ENCODE results near the gene ALDH7A1.
"Not testable (repeated sequence)": the region's sequence is repeated elsewhere in the genome, so short reads cannot be mapped to it uniquely, and the experiment has no call there.

The ALDH7A1 gene

DNA sequence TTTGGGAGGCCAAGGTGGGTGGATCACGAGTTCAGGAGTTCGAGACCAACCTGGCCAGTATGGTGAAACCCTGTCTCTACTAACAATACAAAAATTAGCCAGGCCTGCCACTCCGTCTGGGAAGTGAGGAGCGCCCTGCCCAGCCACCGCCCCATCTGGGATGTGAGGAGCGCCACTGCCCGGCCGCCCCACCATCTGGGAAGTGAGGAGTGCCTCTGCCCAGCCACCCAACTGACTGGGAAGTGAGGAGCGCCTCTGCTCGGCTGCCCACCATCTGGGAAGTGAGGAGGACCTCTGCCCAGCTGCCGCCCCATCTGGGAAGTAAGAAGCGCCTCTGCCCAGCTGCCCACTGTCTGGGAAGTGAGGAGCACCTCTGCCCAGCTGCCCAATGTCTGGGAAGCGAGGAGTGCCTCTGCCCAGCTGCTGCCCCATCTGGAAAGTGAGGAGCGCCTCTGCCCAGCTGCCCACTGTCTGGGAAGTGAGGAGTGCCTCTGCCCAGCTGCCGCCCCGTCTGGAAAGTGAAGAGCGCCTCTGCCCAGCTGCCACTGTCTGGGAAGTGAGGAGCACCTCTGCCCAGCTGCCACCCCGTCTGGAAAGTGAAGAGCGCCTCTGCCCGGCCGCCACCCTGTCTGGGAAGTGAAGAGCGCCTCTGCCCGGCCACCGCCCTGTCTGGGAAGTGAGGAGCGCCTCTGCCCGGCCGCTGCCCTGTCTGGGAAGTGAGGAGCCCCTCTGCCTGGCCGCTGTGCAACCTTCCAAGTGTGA lies 5.3 kb downstream of the ALDH7A1 start:
- H3K4me2 ChIP-seq (ENCODE audit: low read length) = no peak overlapping the region
- H3K9me3 ChIP-seq (replicated peaks; ENCODE audit: low read length) = no peaks in the 10 kb centered on the region
- no peak overlapping the region for H3K4me3 ChIP-seq (ENCODE audit: low read length)
- no peak overlapping the region for H3K9ac ChIP-seq (ENCODE audit: low read depth, low read length)
- H3K27me3 ChIP-seq (ENCODE audit: control insufficient read depth, insufficient read depth, low read length) = no peaks in the 10 kb centered on the region
- H3K36me3 ChIP-seq (ENCODE audit: insufficient read depth, low read length) = peaks cover 7% of the 10 kb centered on the region
- H3K4me1 ChIP-seq (ENCODE audit: control insufficient read depth, insufficient read depth, low read length) = peaks cover 12% of the 10 kb centered on the region

GRCh38 chr5:126587551-126588390 lies 7.2 kb downstream of the ALDH7A1 start:
- no peaks in the 10 kb centered on the region for H3K9me3 ChIP-seq (replicated peaks; ENCODE audit: low read length)
- no peak overlapping the region for H3K4me2 ChIP-seq (ENCODE audit: low read length)
- H3K36me3 ChIP-seq (ENCODE audit: insufficient read depth, low read length) = peaks cover 13% of the 10 kb centered on the region
- H3K4me3 ChIP-seq (ENCODE audit: low read length) = no peak overlapping the region
- H3K9ac ChIP-seq (ENCODE audit: low read depth, low read length) = no peak overlapping the region
- no peaks in the 10 kb centered on the region for H3K27me3 ChIP-seq (ENCODE audit: control insufficient read depth, insufficient read depth, low read length)
- H3K4me1 ChIP-seq (ENCODE audit: control insufficient read depth, insufficient read depth, low read length) = no peaks in the 10 kb centered on the region

GRCh38 chr5:126583761-126584160 lies 11.3 kb downstream of the ALDH7A1 start:
- Histone ChIP-seq H3K4me3 (ENCODE audit: low read length) (no peak overlapping the region), H3K4me2 (ENCODE audit: low read length) (no peak overlapping the region), H3K4me1 (ENCODE audit: control insufficient read depth, insufficient read depth, low read length) (no peaks in the 10 kb centered on the region), H3K9me3 (replicated peaks; ENCODE audit: low read length) (no peaks in the 10 kb centered on the region), H3K36me3 (ENCODE audit: insufficient read depth, low read length) (peaks cover 21% of the 10 kb centered on the region), H3K9ac (ENCODE audit: low read depth, low read length) (no peak overlapping the region), H3K27me3 (ENCODE audit: control insufficient read depth, insufficient read depth, low read length) (no peaks in the 10 kb centered on the region)

GRCh38 chr5:126579716-126580115 lies 15.3 kb downstream of the ALDH7A1 start:
- H3K4me2 ChIP-seq (ENCODE audit: low read length) = no peak overlapping the region
- H3K4me3 ChIP-seq (ENCODE audit: low read length) = no peak overlapping the region
- H3K9ac ChIP-seq (ENCODE audit: low read depth, low read length) = no peak overlapping the region
- H3K9me3 ChIP-seq (replicated peaks; ENCODE audit: low read length) = no peaks in the 10 kb centered on the region
- H3K4me1 ChIP-seq (ENCODE audit: control insufficient read depth, insufficient read depth, low read length) = no peaks in the 10 kb centered on the region
- no peaks in the 10 kb centered on the region for H3K27me3 ChIP-seq (ENCODE audit: control insufficient read depth, insufficient read depth, low read length)
- H3K36me3 ChIP-seq (ENCODE audit: insufficient read depth, low read length) = peaks cover 22% of the 10 kb centered on the region

GRCh38 chr5:126577415-126577814 lies 17.6 kb downstream of the ALDH7A1 start:
- H3K4me1 ChIP-seq (ENCODE audit: control insufficient read depth, insufficient read depth, low read length) = no peaks in the 10 kb centered on the region
- H3K4me3 ChIP-seq (ENCODE audit: low read length) = no peak overlapping the region
- no peak overlapping the region for H3K4me2 ChIP-seq (ENCODE audit: low read length)
- no peaks in the 10 kb centered on the region for H3K9me3 ChIP-seq (replicated peaks; ENCODE audit: low read length)
- no peaks in the 10 kb centered on the region for H3K27me3 ChIP-seq (ENCODE audit: control insufficient read depth, insufficient read depth, low read length)
- peaks cover 16% of the 10 kb centered on the region for H3K36me3 ChIP-seq (ENCODE audit: insufficient read depth, low read length)
- H3K9ac ChIP-seq (ENCODE audit: low read depth, low read length) = no peak overlapping the region

GRCh38 chr5:126576974-126577373 lies 18.0 kb downstream of the ALDH7A1 start:
- Histone ChIP-seq H3K4me3 (ENCODE audit: low read length) (no peak overlapping the region), H3K4me2 (ENCODE audit: low read length) (no peak overlapping the region), H3K27me3 (ENCODE audit: control insufficient read depth, insufficient read depth, low read length) (no peaks in the 10 kb centered on the region), H3K9ac (ENCODE audit: low read depth, low read length) (no peak overlapping the region), H3K9me3 (replicated peaks; ENCODE audit: low read length) (no peaks in the 10 kb centered on the region), H3K4me1 (ENCODE audit: control insufficient read depth, insufficient read depth, low read length) (no peaks in the 10 kb centered on the region), H3K36me3 (ENCODE audit: insufficient read depth, low read length) (peaks cover 16% of the 10 kb centered on the region)

DNA sequence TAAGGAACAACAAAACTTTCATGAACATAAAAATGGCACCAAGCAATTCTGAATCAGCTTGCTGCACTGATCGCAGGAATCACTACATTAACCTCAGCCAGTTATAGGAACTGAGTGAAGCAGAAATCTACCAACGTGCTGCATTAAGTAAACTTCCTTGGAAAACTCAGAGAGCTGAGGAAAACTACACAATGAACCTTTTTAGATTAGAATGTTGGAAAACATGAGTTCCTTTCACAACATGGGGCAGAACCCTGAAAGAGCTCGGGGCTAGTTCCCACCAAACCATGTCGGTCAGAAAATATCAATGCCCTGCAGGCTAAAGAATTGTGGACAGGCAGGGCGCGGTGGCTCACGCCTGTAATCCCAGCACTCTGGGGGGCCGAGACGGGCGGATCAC lies 19.4 kb downstream of the ALDH7A1 start:
- Histone ChIP-seq H3K9me3 (replicated peaks; ENCODE audit: low read length) (no peaks in the 10 kb centered on the region), H3K9ac (ENCODE audit: low read depth, low read length) (no peak overlapping the region), H3K27me3 (ENCODE audit: control insufficient read depth, insufficient read depth, low read length) (no peaks in the 10 kb centered on the region), H3K4me3 (ENCODE audit: low read length) (no peak overlapping the region), H3K4me2 (ENCODE audit: low read length) (no peak overlapping the region), H3K4me1 (ENCODE audit: control insufficient read depth, insufficient read depth, low read length) (no peaks in the 10 kb centered on the region), H3K36me3 (ENCODE audit: insufficient read depth, low read length) (peaks cover 16% of the 10 kb centered on the region)

- Histone ChIP-seq H3K9me3 (replicated peaks; ENCODE audit: low read length) (no peaks in the 10 kb centered on the region), H3K36me3 (ENCODE audit: insufficient read depth, low read length) (peaks cover 25% of the 10 kb centered on the region), H3K9ac (ENCODE audit: low read depth, low read length) (no peak overlapping the region), H3K4me2 (ENCODE audit: low read length) (no peak overlapping the region), H3K4me3 (ENCODE audit: low read length) (no peak overlapping the region), H3K4me1 (ENCODE audit: control insufficient read depth, insufficient read depth, low read length) (no peaks in the 10 kb centered on the region), H3K27me3 (ENCODE audit: control insufficient read depth, insufficient read depth, low read length) (no peaks in the 10 kb centered on the region)
Measured at GRCh38 chr5:126568206-126568755, 26.7 kb downstream of the ALDH7A1 start.

- Histone ChIP-seq H3K4me1 (ENCODE audit: control insufficient read depth, insufficient read depth, low read length) (no peaks in the 10 kb centered on the region), H3K4me2 (ENCODE audit: low read length) (no peak overlapping the region), H3K9ac (ENCODE audit: low read depth, low read length) (no peak overlapping the region), H3K27me3 (ENCODE audit: control insufficient read depth, insufficient read depth, low read length) (no peaks in the 10 kb centered on the region), H3K36me3 (ENCODE audit: insufficient read depth, low read length) (peaks cover 11% of the 10 kb centered on the region), H3K4me3 (ENCODE audit: low read length) (no peak overlapping the region), H3K9me3 (replicated peaks; ENCODE audit: low read length) (no peaks in the 10 kb centered on the region)
Measured at GRCh38 chr5:126562823-126563222, 32.2 kb downstream of the ALDH7A1 start.

- H3K4me2 ChIP-seq (ENCODE audit: low read length) = no peak overlapping the region
- H3K9me3 ChIP-seq (replicated peaks; ENCODE audit: low read length) = no peaks in the 10 kb centered on the region
- H3K4me1 ChIP-seq (ENCODE audit: control insufficient read depth, insufficient read depth, low read length) = no peaks in the 10 kb centered on the region
- H3K27me3 ChIP-seq (ENCODE audit: control insufficient read depth, insufficient read depth, low read length) = no peaks in the 10 kb centered on the region
- peaks cover 10% of the 10 kb centered on the region for H3K36me3 ChIP-seq (ENCODE audit: insufficient read depth, low read length)
- no peak overlapping the region for H3K4me3 ChIP-seq (ENCODE audit: low read length)
- H3K9ac ChIP-seq (ENCODE audit: low read depth, low read length) = no peak overlapping the region
Measured at GRCh38 chr5:126561908-126562307, 33.1 kb downstream of the ALDH7A1 start.

DNA sequence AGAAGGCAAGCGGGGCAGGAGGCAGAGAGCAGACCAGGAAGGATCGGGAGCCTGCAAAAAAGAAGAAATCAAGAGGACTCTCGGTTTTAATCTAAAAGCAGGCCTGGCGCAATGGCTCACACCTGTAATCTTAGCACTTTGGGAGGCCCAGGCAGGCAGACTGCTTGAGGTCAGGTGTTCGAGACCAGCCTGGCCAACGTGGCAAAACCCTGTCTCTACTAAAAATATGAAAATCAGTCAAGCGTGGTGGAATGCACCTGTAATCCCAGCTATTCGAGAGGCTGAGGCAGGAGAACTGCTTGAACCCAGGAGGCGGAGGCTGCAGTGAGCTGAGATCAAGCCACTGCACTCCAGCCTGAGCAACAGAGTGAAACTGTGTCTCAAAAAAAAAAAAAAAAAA lies 39.9 kb downstream of the ALDH7A1 start:
- not testable (repeated sequence) for H3K4me2 ChIP-seq (ENCODE audit: low read length); H3K9ac ChIP-seq (ENCODE audit: low read depth, low read length); H3K27me3 ChIP-seq (ENCODE audit: control insufficient read depth, insufficient read depth, low read length); H3K4me3 ChIP-seq (ENCODE audit: low read length); H3K4me1 ChIP-seq (ENCODE audit: control insufficient read depth, insufficient read depth, low read length); H3K9me3 ChIP-seq (replicated peaks; ENCODE audit: low read length)
- peaks cover 33% of the 10 kb centered on the region for H3K36me3 ChIP-seq (ENCODE audit: insufficient read depth, low read length)
